CD4-positive, alpha-beta T cell (primary cell): ENCODE measurements around the gene HDAC7. TPM values are rescaled to one million over a fixed set of nuclear protein-coding genes. Genes with fewer than 3 reads are reported as not detected.

Source experiments
- ATAC-seq: fragments of 200-7000 bp; cut with Tn5 transposase; one replicate; pipeline ENCODE4 v1.10.0; 2022; ENCODE audit warnings: mild to moderate bottlenecking; ENCODE audit not compliant: poor library complexity
- CTCF ChIA-PET: fragments of 350-600 bp; sonication (Branson Sonifier 250); formaldehyde crosslinking; loops from one replicate; lab custom pipeline; 2021; ENCODE audit warnings: antibody characterized with exemption, inconsistent platforms; lab: Charles Lee
- POLR2A ChIA-PET: fragments of 350-600 bp; sonication (Branson Sonifier 250); formaldehyde crosslinking; loops from one replicate; lab custom pipeline; 2021; ENCODE audit warnings: antibody characterized with exemption, inconsistent platforms; lab: Charles Lee
- DNase-seq, 14 experiments: peaks; one replicate each; pipeline ENCODE4 v3.0.0-alpha.2; 2013 to 2020; ENCODE audit warnings: mixed read lengths in 2 of 14
- H3K27ac ChIP-seq, 2 donors: one replicate each; pipeline versions ENCODE4 v1.5.1 to v1.7.0; 2013; ENCODE audit warnings: low read length in 2 of 2, low read depth in 1 of 2, mild to moderate bottlenecking in 1 of 2
- H3K27me3 ChIP-seq, 2 experiments: 1 replicate in 1 of 2; 2 replicates in 1 of 2; pipeline versions ENCODE4 v1.6.1 to v1.7.0; 2013; ENCODE audit warnings: low read length in 2 of 2, control low read depth in 1 of 2, mild to moderate bottlenecking in 1 of 2, moderate library complexity in 1 of 2; ENCODE audit not compliant: insufficient read depth in 2 of 2, control insufficient read depth in 1 of 2
- H3K36me3 ChIP-seq: one replicate; pipeline ENCODE4 v1.6.1; 2013; ENCODE audit warnings: low read length, control low read depth; ENCODE audit not compliant: insufficient read depth
- H3K4me1 ChIP-seq: one replicate; pipeline ENCODE4 v1.6.1; 2013; ENCODE audit warnings: low read length, control low read depth; ENCODE audit not compliant: insufficient read depth
- H3K4me3 ChIP-seq: one replicate; pipeline ENCODE4 v1.5.1; 2013; ENCODE audit warnings: mild to moderate bottlenecking, low read length, moderate library complexity
- H3K9me3 ChIP-seq, 2 experiments: 1 replicate in 1 of 2; 2 replicates in 1 of 2; pipeline versions ENCODE4 v1.6.1 to v1.7.0; 2013; ENCODE audit warnings: low read length in 2 of 2, mild to moderate bottlenecking in 2 of 2, control low read depth in 1 of 2, moderate library complexity in 1 of 2; ENCODE audit not compliant: control insufficient read depth in 1 of 2, insufficient read depth in 1 of 2
- H3K27ac Mint-ChIP-seq: one replicate; pipeline ENCODE4 v1.8.0; 2020; ENCODE audit warnings: mixed read lengths
- H3K27me3 Mint-ChIP-seq: one replicate; pipeline ENCODE4 v1.8.0; 2021; ENCODE audit warnings: mixed read lengths
- H3K36me3 Mint-ChIP-seq: one replicate; pipeline ENCODE4 v1.8.0; 2021; ENCODE audit warnings: low read depth, mixed read lengths
- H3K4me1 Mint-ChIP-seq: one replicate; pipeline ENCODE4 v1.8.0; 2021; ENCODE audit warnings: low read depth, mixed read lengths
- H3K4me3 Mint-ChIP-seq: one replicate; pipeline ENCODE4 v1.8.0; 2020; ENCODE audit warnings: mild to moderate bottlenecking, mixed read lengths
- H3K9me3 Mint-ChIP-seq: one replicate; pipeline ENCODE4 v1.8.0; 2020; ENCODE audit warnings: mixed read lengths
- intact Hi-C, 2 experiments: fragments of 100-400 bp; cut with DNase I in 1 of 2; cut with micrococcal nuclease in 1 of 2; formaldehyde crosslinking; loops; one replicate each; pipeline versions ENCODE4 v1.15.1 to v1.9.0; 2023 to 2025; cut with DNase I, micrococcal nuclease
- total RNA-seq, 174 experiments: library from RNA in 2 of 174; stranded (reverse) in 2 of 174; gene quantifications; one replicate each; pipeline ENCODE4 v1.2.3 and lab custom pipeline; 2021 to 2026
- TF ChIP-seq, protein P1 (sequence below): fragments of 200-600 bp; IDR thresholded peaks from one replicate; pipeline ENCODE4 v1.8.0; 2022; ENCODE audit warnings: antibody characterized with exemption, mild to moderate bottlenecking

HDAC7 gene
- total RNA-seq, 2 experiments from 2014 or later = 116 to 122 TPM

GRCh38 chr12:47841501-47841900 is 21.8 kb upstream of the HDAC7 start:
- TF ChIP-seq, protein P1, sequence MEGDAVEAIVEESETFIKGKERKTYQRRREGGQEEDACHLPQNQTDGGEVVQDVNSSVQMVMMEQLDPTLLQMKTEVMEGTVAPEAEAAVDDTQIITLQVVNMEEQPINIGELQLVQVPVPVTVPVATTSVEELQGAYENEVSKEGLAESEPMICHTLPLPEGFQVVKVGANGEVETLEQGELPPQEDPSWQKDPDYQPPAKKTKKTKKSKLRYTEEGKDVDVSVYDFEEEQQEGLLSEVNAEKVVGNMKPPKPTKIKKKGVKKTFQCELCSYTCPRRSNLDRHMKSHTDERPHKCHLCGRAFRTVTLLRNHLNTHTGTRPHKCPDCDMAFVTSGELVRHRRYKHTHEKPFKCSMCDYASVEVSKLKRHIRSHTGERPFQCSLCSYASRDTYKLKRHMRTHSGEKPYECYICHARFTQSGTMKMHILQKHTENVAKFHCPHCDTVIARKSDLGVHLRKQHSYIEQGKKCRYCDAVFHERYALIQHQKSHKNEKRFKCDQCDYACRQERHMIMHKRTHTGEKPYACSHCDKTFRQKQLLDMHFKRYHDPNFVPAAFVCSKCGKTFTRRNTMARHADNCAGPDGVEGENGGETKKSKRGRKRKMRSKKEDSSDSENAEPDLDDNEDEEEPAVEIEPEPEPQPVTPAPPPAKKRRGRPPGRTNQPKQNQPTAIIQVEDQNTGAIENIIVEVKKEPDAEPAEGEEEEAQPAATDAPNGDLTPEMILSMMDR = no peak
- no peak for DNase-seq
- H3K9me3 ChIP-seq = no peaks in the 10 kb centered on the region
- no peak for ATAC-seq
- peaks cover 15% of the 10 kb centered on the region for H3K4me1 Mint-ChIP-seq
- no peaks in the 10 kb centered on the region for H3K36me3 ChIP-seq
- H3K4me3 Mint-ChIP-seq = no peak overlapping the region
- peaks cover 10% of the 10 kb centered on the region for H3K4me1 ChIP-seq
- H3K27me3 Mint-ChIP-seq = no peaks in the 10 kb centered on the region
- no peak overlapping the region for H3K27ac ChIP-seq
- intact Hi-C loops = loop anchor here in 1 of 2 experiments (2.0 to 5.0 kb wide), 2 partner anchors 111 to 189 kb away; no protein-coding TSS in a partner anchor
- ChIA-PET POLR2A (no interaction called here), CTCF (interaction anchor here (1.1 to 7.5 kb wide), 2 partner anchors 39 to 99 kb away, joined by 3 to 86 read pairs; no protein-coding TSS in a partner anchor)
- H3K27ac Mint-ChIP-seq = no peak overlapping the region
- H3K36me3 Mint-ChIP-seq = no peaks in the 10 kb centered on the region
- H3K4me3 ChIP-seq = no peak overlapping the region
- H3K27me3 ChIP-seq = no peaks in the 10 kb centered on the region
- no peaks in the 10 kb centered on the region for H3K9me3 Mint-ChIP-seq

DNA sequence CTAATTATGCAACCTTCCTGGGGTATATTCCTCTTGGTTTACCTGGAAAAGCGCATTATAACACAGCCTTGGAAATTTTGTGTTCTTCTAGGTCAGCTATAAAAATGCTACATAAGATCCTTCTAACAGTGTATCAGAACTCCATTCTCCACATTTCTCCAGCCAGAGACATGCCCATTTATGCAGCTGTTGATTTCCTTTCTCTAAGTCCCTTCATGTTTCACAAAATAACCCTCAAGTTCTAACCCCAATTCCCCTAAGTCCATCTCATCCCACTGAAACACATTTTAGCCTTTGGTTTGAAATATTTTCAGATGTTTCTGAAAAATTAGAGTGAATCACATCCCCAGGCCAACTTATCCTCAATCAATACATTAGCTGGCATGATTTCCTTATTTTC is 20.9 kb upstream of the HDAC7 start:
- no peak overlapping the region for H3K27ac ChIP-seq
- no peak overlapping the region for H3K4me3 ChIP-seq
- intact Hi-C loops = loop anchor here in 1 of 2 experiments (2.0 to 5.0 kb wide), 2 partner anchors 112 to 188 kb away; no protein-coding TSS in a partner anchor
- H3K9me3 ChIP-seq = no peaks in the 10 kb centered on the region
- ATAC-seq = no peak
- peaks cover 17% of the 10 kb centered on the region for H3K4me1 ChIP-seq
- H3K27ac Mint-ChIP-seq = no peak overlapping the region
- H3K9me3 Mint-ChIP-seq = no peaks in the 10 kb centered on the region
- TF ChIP-seq, protein P1 = no peak
- H3K36me3 ChIP-seq = no peaks in the 10 kb centered on the region
- peaks cover 24% of the 10 kb centered on the region for H3K4me1 Mint-ChIP-seq
- H3K4me3 Mint-ChIP-seq = no peak overlapping the region
- DNase-seq = no peak
- CTCF ChIA-PET = interaction anchor here (0.8 to 7.5 kb wide), 2 partner anchors 74 to 98 kb away, joined by 4 to 86 read pairs; no protein-coding TSS in a partner anchor
- H3K36me3 Mint-ChIP-seq = no peaks in the 10 kb centered on the region
- H3K27me3 Mint-ChIP-seq = no peaks in the 10 kb centered on the region
- H3K27me3 ChIP-seq = no peaks in the 10 kb centered on the region
- POLR2A ChIA-PET = no interaction called here

DNA sequence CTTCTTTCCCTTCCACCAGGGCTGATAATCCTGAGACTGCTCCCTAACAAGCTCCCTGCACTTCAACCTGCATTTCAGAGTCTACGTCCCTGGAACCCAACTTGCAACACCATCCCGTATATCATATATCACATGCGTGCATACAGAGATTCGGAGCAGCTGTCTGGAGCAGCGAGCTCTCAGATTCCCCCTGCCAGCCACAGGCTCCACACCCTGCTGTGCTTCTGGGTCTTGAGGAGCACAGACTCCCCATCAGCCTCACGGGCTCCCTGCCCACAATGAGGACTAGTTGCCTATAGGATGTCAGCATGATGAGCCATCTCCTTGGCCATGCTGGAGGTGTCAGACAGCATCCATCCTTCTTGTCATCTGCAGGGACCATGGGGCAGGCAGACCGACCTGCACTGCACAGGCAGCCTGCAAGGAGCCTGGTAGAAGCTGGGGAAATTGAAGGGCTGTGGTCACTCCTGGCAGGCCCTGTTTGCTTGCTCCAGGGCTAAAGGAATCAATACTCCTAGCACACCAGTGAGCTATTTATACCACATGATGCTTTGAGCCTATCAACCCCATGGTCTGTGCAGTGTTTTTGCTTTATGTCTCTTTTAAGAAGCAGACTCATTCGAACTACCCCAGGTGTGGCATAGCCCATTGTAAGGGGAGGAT is 19.6 kb upstream of the HDAC7 start:
- no peak overlapping the region for H3K27ac Mint-ChIP-seq

More for the DNA sequence above, 19.6 kb upstream of the HDAC7 start:
- Histone ChIP-seq H3K36me3 (no peaks in the 10 kb centered on the region), H3K27ac (no peak overlapping the region), H3K9me3 (no peaks in the 10 kb centered on the region), H3K27me3 (no peaks in the 10 kb centered on the region), H3K4me1 (peaks cover 29% of the 10 kb centered on the region), H3K4me3 (no peak overlapping the region)
- Mint-ChIP-seq H3K36me3 (no peaks in the 10 kb centered on the region), H3K4me3 (no peak overlapping the region), H3K9me3 (no peaks in the 10 kb centered on the region), H3K4me1 (peaks cover 36% of the 10 kb centered on the region), H3K27me3 (no peaks in the 10 kb centered on the region)
- ATAC-seq (no peak), DNase-seq (no peak)
- TF ChIP-seq, protein P1 = no peak
- POLR2A ChIA-PET = interaction anchor here (0.6 to 16.4 kb wide), 12 partner anchors 10 to 1360 kb away, joined by 3 to 274 read pairs (median 6); partner anchors contain the start of genes HDAC7, RAPGEF3, SLC48A1 and VDR
- CTCF ChIA-PET = interaction anchor here (0.5 to 13.5 kb wide), 17 partner anchors 12 to 781 kb away, joined by 3 to 164 read pairs (median 17); partner anchors contain the start of genes HDAC7 and SLC48A1
- intact Hi-C loops = no loop called here
